Measurements from ENCODE around the gene PTPN1.
"Not testable (repeated sequence)": the region's sequence is repeated elsewhere in the genome, so short reads cannot be mapped to it uniquely, and the experiment has no call there.

PTPN1 gene

DNA sequence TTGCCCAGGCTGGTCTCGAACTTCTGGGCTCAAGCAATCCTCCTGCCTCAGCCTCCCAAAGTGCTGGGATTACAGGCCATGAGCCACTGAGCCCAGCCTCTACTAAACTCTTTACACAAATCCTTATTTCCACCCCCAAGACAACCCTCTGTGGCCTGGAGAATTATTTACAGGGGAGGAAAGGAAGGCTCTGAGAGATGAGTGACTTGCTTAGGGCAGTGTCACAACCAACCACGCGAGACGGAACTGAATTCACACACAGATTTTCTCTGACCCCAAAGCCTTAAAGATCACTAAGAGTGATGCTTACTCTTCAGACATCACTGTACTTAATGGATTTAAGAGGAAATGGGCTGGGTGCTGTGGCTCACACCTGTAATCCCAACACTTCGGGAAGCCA, 95.0 kb downstream of the PTPN1 start:
- no peak for DNase-seq (ENCODE audit: low spot score)

DNA sequence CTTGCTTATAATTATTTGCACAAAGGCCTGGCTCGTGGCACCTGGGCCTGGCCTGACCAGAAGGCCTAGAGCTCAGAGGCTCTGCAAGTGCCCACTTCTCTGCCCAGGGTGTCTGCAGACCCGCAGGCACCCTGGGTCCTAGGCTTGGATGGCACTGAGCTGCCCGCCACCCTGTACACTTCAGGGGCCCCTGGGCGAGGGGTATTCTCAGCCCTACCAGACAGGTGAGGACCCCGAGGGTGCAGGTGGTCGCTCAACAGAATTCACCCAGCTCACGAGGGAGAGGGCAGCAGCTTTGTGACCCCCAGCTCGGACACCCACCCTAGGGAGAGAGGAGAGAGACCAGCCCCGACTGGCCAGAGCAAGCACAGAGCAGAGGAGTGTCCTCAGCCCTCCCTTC, 97.3 kb downstream of the PTPN1 start:
- DNase-seq (ENCODE audit: low spot score) (no peak), FAIRE-seq (no peak)

More for the DNA sequence above, 95.0 kb downstream of the PTPN1 start:
- no peak for FAIRE-seq

DNA sequence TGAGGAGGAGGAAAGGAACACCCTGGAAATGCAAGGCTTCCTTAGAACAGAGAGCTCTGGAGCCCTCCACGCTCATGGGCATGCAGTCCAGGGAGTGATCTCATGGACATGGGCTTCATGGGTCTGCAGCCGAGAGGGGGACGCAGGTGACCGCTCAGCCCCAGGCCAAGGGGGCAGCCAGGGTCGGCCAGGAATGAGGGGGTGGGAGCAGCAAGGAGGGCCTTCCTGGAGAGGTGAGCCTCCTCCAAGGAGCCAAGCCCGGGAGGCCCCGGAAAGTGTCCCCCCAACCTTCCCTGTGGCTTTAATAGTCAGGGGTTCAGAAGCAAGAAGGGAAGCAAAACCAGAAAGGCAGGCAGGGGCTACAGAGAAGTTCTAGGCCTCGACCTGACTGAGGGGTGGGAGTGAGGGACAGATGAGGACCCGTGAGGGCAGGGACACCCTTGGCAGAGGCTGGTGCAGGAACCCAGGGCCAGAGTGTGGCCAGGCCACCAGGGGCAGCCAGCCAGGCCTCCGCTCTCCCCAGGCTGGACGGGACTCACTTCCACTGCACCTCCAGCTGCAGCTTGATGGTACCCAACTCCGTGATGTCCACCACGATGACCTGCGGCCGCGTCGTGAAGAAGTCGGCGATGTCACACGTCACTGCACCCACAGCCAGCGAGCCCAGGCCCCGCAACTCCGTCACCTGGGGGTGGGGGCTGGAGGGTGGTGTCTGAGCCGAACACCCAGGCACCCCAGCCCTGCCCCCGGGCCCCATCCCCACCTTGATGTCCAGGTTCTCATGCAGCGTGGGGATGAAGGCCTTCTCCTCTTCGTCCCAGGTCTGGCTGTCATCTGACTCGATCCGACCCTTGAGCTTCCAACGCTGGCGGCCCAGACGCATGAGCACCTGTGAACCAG, 97.9 kb downstream of the PTPN1 start:
- FAIRE-seq, result no peak
- no peak for DNase-seq (ENCODE audit: low spot score)

DNA sequence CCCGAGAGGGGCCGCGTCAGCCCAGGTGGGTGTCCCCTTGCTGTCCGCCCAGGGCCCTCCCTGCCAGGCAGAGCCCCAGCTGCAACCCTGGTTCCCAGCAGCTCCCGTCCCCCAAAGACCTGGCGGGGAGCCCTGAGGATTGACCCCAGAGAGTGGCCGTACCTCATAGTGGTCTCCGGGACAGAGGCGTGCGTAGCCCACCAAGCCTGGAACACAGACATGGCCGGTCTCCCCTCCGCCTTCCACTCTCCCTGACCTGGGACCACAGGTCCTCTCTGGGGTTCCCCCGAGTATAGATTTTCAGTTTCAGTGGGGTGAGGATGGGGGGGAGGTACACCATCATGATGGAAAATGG, 98.5 kb downstream of the PTPN1 start:
- FAIRE-seq (no peak), DNase-seq (ENCODE audit: low spot score) (no peak)

DNA sequence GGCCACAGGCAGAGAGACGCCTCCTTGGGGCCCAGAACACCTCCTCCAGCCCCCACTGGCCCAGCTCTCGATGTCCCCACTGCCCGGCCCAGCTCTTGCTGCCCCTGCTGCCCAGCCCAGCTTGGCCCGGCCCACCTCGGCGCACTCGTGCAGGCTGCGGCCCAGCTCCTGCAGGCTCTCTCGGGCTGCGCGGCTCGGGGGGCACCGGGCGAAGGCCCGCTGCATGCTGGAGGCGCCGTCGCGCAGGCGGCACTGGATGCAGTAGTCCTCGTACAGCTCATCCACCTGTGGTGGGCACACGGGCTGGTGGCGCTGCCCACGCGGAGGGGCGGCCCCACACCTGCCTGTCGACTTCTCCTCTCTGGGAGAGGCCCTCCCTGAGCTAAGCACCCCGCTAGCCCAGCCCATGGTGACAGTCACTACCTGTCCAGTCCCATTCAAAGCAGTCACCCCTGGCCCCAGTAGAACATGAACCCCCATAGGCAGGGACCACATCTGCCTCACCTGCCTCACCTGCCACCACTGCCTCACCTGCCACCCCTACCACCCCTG, 99.3 kb downstream of the PTPN1 start:
- FAIRE-seq (no peak), DNase-seq (ENCODE audit: low spot score) (no peak)

DNA sequence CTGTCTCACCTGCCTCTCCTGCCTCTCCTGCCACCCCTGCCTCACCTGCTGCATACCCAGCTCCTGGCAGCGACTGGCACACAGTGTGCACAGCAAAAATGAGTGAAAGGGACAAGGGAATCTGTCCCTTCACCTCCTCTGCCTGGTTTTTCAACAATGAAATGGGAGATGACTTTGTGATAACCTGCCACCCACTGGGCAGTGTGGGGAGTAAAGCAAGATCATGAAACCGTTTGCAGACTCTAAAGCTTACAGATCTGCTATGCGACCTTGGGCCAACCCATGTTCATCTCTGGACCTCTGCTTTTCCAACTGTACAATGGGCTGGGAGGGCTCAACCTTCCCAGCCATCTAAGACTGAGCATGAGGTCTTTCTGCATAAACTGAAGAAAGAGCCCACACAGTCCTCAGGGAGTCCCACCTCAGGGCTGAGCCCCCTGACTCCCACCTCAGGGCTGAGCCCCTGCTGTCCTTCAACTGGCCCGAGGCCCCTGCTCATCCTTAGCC, 100.1 kb downstream of the PTPN1 start:
- no peak for DNase-seq (ENCODE audit: low spot score)
- FAIRE-seq, result no peak

DNA sequence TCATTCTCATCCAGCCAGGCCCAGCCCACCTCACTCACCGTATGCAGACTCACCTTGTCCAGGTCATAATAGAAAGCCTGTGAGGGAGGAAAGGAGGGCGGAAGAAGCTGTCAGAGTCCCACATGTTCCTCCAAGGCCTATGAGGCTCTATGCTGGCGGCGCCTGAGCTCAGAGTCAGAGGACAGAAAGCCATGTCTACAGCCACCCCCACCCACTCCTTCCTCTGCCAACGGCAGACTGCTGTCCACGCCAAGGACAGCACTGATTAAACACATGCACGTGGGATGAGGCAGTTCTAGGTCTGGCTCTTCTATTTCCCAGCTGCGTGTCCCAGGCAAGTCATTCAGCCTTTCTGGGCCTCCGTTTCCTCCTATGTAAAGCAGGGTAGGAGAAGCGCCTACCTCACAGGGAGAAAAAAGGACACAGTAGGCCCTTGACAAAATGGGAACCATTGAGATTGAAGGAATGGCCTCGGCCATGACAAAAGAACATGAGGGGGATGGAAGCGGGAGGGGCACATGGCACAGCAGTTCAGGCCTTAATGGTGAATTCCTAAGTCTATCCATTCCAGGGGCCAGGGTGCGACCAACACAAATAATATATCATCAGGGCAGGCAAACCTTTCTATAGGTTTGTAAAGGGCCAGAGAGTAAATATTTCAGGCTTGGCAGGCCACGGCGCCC, 101.1 kb downstream of the PTPN1 start:
- DNase-seq (ENCODE audit: low spot score) (no peak), FAIRE-seq (no peak)

DNA sequence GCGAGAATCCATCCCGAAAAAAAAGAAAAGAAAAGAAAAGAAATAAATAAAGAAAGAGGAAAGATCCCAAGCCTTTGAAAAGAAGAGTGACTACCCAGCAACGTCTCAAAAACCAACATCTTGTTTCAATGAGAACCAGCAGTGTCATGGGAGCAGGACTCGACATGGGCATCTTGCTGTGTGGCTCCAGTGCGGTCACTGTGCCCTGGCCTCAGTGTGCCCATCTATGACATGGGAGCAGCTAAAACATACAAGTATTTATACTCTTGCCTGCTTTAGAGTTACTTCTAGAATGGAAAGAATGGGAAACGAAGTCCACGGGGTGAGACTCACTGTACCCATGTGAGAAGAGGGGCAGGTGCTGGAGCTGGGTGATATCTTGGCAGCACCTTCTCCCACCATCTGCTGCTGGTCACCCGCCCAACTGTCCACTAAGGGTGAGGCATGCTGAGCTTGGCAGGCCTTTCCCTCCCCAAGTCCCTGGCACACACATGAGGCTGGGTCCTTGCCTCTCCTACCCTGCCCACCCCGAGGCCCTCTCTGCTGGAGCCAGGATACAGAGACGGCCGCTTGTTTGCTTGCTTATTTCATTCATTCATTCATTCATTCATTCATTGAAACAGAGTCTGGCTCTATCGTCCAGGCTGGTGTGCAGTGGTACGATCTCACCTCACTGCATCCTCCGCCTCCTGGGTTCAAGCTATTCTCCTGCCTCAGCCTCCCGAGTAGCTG, 103.4 kb downstream of the PTPN1 start:
- DNase-seq (ENCODE audit: low spot score) (no peak), FAIRE-seq (peak; percentile 17)

DNA sequence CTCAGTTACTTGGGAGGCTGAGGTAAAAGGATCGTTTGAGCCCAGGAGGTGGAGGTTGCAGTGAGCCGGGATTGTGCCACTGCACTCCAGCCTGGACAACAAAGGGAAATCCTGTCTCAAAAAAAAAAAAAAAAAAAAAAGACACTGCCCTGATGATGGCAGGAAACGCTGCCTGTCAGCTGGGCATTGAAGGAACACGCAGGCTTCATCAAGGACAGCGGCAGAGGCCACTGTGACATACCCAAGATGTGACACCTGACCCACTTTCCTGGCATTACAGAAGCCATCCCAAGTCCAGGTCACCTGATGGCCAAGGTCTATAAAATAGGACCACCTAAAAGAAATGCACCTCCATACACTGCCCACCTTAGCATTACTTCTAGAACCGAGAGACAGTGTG, 105.2 kb downstream of the PTPN1 start:
- DNase-seq (ENCODE audit: low spot score), result no peak
- FAIRE-seq, result no peak

DNA sequence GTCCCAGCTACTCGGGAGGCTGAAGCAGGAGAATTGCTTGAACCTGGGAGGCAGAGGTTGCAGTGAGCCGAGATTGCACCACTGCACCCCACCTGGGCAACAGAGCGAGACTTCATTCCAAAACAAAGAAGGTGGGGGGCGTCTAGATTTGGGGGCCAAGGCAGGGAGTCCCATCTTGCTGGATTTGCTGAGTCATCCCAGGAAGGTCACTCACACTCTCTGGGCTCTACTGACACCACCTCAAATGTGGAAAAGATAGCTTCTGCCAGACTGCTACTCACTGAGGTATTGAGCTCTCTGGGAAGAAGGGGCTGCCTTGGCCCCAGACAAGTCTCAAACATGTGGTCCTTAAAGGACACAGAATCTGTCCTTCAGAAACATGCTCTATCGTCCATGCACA, 106.8 kb downstream of the PTPN1 start:
- DNase-seq (ENCODE audit: low spot score) (no peak), FAIRE-seq (no peak)

DNA sequence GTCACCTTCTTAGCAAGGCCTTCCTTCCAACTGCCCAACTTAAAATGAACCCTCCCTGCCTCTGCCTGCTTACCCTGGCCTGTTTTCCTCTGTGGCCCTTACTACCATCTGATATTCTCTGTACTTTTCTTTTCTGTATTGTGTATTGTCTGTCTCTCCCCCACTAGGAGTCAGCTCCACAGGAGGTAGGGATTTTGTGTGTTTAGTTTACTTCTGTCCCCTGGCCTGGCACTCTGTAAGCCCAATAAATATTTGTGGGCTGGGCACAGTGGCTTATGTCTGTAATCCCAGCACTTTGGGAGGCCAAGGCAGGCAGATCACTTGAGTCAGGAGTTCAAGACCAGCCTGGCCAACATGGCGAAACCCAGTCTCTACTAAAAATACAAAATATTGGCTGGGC, 108.4 kb downstream of the PTPN1 start:
- DNase-seq (ENCODE audit: low spot score) (no peak), FAIRE-seq (no peak)

DNA sequence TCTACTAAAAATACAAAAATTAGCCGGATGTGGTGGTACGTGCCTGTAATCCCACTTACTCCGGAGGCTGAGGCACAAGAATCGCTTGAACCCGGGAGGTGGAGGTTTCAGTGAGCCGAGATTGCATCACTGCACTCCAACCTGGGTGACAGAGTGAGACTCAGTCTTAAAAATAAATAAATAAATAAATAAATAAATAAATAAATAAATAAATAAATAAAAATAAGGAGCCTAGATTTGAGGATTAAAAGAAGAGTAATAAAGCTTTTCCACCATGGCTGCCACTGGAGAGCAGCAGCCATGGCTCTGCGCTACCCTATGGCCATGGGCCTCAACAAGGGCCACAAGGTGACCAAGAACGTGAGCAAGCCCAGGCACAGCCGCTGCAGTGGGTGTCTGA, 110.3 kb downstream of the PTPN1 start:
- DNase-seq (ENCODE audit: low spot score); FAIRE-seq: not testable (repeated sequence)

DNA sequence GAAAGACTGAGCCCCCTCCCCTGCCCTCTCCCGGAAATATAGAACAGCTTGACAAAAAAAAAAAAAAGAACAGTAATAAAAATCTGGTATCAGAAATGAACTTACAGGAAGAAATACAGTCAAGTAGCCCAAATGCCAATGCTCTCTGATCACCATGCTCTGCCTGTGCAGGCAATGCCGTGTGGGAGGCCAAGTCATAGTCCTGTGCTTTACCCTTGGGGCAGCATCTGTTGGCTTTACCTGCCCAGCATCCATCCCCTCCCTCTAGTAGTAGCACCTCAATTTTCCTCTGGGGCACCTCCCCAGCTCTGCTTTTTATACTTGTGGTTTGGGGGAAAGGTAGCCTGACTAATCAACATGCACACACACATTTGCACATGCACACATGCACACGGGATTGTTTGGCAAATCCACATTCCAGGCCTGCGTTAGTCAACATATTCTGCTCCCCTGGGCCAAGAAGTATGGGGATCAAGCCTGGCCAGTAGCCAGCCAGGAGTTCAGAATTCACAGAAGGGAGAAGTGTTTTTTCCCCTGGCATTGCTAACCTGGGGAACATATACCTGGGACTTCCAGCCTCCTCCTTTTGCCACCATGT, 111.0 kb downstream of the PTPN1 start:
- DNase-seq (ENCODE audit: low spot score), result no peak
- FAIRE-seq, result no peak

DNA sequence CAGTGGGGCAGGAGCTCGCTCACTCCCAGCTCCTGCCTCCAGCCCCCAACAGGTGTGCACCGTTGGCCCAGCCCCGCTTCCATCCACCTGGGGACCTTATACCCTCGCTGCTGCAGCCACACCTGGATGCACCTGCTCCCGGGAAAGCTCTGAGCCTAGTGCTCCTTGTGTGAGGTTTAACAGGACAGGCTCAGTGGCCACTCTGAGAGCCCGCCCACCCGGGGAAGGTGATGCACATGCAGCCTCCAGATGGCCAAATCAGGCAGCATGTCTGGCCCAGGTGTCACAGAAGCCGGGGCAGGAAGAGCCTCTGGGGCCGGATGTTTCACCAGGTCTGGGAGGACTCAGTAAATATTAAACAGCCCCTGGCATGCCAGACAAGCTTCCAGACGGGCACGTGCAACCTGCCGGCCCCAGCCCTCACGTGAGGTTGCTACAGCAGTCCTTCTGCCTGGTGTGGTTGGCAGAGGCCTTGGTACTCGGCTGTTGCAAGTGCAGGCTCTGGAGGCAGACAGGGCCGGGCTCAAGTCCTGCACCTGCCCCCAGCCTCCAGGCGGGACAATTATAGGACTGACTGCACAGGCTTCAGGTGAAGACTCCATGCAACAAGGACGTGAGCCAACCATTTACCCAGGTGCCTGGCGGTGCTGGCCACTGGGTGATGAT, 114.3 kb downstream of the PTPN1 start:
- no peak for DNase-seq (ENCODE audit: low spot score)

DNA sequence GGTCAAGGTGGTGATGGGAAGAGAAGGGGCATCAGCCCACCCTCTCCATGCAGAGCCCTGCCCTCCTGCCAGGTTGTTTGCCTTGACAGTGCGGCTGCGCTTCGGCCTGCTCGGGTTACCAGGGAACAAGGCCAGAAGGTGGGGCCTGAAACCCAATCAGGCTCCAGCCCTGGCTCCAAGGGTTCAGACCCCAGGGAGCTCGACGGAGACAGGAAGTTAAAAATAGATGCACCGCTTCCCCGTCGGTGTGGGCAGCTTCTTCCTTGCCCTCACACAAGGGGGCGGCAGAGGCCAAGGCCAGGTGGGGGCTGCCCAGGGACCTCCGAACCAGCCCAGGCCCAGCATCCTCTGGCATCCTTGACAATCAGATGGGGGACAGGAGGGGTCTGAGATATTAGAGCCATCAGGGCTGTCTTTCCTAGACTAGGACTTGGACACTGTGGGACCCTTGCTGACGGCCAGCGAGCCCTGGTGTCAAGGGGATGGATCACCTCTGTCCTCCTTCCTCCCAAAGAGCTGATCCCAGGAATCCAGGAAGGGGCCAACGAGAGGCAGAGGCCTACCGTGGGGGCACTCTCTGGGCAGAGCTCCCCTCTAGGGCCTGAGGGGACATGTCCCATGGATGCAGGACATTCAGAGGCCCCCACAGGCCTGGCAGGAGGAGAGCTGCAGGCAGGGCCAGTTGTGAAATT, 115.9 kb downstream of the PTPN1 start:
- FAIRE-seq (peak; percentile 74), DNase-seq (ENCODE audit: low spot score) (peak; percentile 73)

More for the DNA sequence above, 114.3 kb downstream of the PTPN1 start:
- FAIRE-seq, result no peak

DNA sequence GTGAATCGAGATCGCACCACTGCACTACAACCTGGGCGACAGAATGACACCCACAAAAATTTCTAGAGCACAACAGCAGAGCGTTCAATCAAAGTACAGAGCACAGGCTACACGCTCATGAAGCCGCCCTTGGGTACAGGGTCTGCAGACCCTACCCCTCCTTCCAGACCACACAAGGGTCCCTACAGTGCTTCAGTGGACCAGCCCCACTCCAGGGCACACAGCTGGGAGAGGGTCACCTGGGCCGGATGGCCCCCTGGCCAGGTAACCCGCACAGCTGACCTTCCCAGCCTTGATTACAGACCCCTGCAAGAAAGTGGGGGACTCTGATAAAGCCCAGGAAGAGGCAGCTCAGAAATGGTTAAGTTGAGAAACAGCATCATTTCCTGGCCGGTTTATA, 117.6 kb downstream of the PTPN1 start:
- FAIRE-seq, result no peak
- no peak for DNase-seq (ENCODE audit: low spot score)

DNA sequence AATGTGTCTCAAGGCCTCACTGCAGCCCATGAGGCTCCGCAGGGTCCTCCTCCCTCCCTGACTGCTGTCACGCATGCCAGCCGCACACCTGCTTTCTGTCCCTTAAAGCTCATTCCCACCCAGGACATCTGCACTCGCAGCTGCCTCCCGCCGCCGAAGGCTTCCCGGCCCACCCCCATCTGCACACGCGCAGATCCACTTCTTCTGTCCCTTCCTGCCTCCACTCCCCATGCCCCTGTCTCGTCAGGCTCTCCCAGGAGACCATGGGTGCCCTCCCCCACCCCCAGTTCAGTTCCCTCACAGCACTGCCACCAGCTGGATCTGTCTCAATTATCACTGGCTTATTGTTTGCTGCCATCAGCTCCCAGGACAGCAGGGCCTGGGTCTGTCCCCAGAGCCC, 118.1 kb downstream of the PTPN1 start:
- FAIRE-seq (no peak), DNase-seq (ENCODE audit: low spot score) (no peak)

DNA sequence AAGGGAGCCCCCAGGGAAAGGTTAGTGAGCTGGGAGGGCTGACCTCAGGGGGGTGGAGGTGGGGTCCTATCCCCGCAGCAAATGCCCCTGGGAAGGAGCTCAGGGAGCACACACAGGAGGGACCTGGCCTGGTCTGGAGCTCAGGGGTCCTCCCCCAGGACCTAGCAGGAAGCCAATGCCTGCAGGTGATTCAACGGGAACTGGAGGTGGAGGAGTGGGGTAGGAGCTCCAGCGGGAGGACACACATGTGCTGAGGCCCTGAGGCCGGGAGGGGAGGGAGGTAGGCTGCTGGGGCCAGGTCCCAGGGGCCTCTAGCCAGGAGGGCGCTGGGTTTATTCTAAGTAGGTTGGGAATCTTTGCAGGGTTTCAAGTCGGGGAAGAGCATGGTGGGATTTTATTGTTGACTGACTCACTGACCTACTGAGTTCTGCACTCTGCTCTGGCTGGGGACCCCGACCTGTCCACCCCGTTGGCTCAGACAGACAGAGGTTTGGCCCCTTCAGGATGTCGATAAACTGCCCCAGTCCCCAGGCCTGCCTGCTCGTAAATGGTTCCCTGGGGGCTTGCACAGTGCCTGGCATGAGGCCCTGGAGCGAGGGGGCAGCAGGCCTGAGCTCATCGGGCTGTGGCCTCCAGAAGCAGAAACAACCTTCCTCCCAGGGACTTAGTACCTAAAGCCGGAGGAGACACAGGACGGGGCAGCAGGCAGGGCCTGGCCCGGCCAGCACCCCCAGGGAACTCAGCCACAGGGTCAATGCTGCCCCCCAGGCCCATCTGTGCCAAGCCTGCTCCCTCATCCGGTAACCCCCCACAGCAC, 118.9 kb downstream of the PTPN1 start:
- no peak for DNase-seq (ENCODE audit: low spot score)
- no peak for FAIRE-seq

DNA sequence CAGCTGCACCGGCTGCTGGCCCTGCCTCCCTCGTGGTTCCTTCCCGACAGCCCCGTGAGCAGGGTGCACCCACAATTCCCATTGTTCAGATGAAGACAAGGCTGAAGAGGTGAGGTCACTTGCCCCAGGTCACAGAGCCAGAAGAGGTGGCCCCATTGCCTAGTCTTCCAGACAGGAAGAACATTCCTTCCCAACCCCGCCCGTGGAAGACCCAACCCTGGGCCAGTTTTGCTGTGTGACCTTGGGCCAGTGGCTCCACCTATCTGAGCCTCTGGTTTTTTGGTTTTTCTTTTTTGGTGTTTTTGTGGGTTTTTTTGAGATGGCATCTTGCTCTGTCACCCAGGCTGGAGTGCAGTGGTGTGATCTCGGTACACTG, 119.5 kb downstream of the PTPN1 start:
- FAIRE-seq, result no peak

More for the DNA sequence above, 119.5 kb downstream of the PTPN1 start:
- DNase-seq (ENCODE audit: low spot score), result no peak
